H9 (cell line): ENCODE measurements around the gene HOXC11. TPM values are rescaled to one million over a fixed set of nuclear protein-coding genes. Genes with fewer than 3 reads are reported as not detected.

ENCODE experiments used
- DNase-seq: peaks from one replicate; pipeline ENCODE4 v3.0.0-alpha.2; 2017
- H2AFZ ChIP-seq: one replicate; pipeline ENCODE4 v1.6.1; 2013; ENCODE audit warnings: mild to moderate bottlenecking, low read length, control low read depth, moderate library complexity
- H2AK5ac ChIP-seq: 2 replicates; pipeline ENCODE4 v1.6.1; 2013; ENCODE audit warnings: low read length, control low read depth, mixed read lengths; ENCODE audit not compliant: insufficient read length
- H2BK120ac ChIP-seq: one replicate; pipeline ENCODE4 v1.6.1; 2013; ENCODE audit warnings: low read depth, mild to moderate bottlenecking, low read length, control low read depth, inconsistent platforms; ENCODE audit not compliant: poor library complexity, severe bottlenecking
- H2BK12ac ChIP-seq: 2 replicates; pipeline ENCODE4 v1.6.1; 2013; ENCODE audit warnings: low read length, control low read depth, mixed read lengths, low read depth; ENCODE audit not compliant: insufficient read length
- H2BK15ac ChIP-seq: 2 replicates; pipeline ENCODE4 v1.6.1; 2013; ENCODE audit warnings: low read depth, low read length, control low read depth
- H2BK20ac ChIP-seq: one replicate; pipeline ENCODE4 v1.6.1; 2013; ENCODE audit warnings: low read depth, mild to moderate bottlenecking, low read length, control low read depth, inconsistent platforms; ENCODE audit not compliant: poor library complexity, severe bottlenecking
- H2BK5ac ChIP-seq: 2 replicates; pipeline ENCODE4 v1.6.1; 2013; ENCODE audit warnings: low read length, control low read depth, mixed read lengths; ENCODE audit not compliant: insufficient read length
- H3K14ac ChIP-seq: 2 replicates; pipeline ENCODE4 v1.6.1; 2013; ENCODE audit warnings: low read length, control low read depth; ENCODE audit not compliant: insufficient read depth
- H3K18ac ChIP-seq: 2 replicates; pipeline ENCODE4 v1.6.1; 2013; ENCODE audit warnings: low read depth, mild to moderate bottlenecking, mixed read lengths, low read length, control low read depth; ENCODE audit not compliant: insufficient read length
- H3K23ac ChIP-seq: 2 replicates; pipeline ENCODE4 v1.6.1; 2013; ENCODE audit warnings: low read length, control low read depth, mixed read lengths, low read depth; ENCODE audit not compliant: insufficient read length
- H3K23me2 ChIP-seq: 2 replicates; pipeline ENCODE4 v1.6.1; 2013; ENCODE audit warnings: low read depth, mild to moderate bottlenecking, mixed read lengths, low read length, control low read depth; ENCODE audit not compliant: insufficient read length, poor library complexity, severe bottlenecking
- H3K27ac ChIP-seq: 2 replicates; pipeline ENCODE4 v1.5.1; 2013; ENCODE audit warnings: low read length, control low read depth, mixed read lengths, low read depth; ENCODE audit not compliant: insufficient read length
- H3K27me3 ChIP-seq: 2 replicates; pipeline ENCODE4 v1.6.1; 2013; ENCODE audit warnings: low read length, control low read depth, inconsistent platforms; ENCODE audit not compliant: insufficient read depth
- H3K4ac ChIP-seq: 2 replicates; pipeline ENCODE4 v1.6.1; 2013; ENCODE audit warnings: low read depth, mild to moderate bottlenecking, control low read depth, inconsistent platforms, low read length, moderate library complexity
- H3K4me1 ChIP-seq: 2 replicates; pipeline ENCODE4 v1.6.1; 2013; ENCODE audit warnings: low read length, control low read depth, inconsistent platforms; ENCODE audit not compliant: insufficient read depth
- H3K4me2 ChIP-seq: 2 replicates; pipeline ENCODE4 v1.6.1; 2013; ENCODE audit warnings: low read length, control low read depth, mixed read lengths; ENCODE audit not compliant: insufficient read length, insufficient read depth
- H3K56ac ChIP-seq: 2 replicates; pipeline ENCODE4 v1.6.1; 2013; ENCODE audit warnings: low read depth, mild to moderate bottlenecking, mixed read lengths, low read length, control low read depth; ENCODE audit not compliant: insufficient read length
- H3K79me1 ChIP-seq: 2 replicates; pipeline ENCODE4 v1.6.1; 2013; ENCODE audit warnings: low read depth, mild to moderate bottlenecking, moderate library complexity, low read length, control low read depth, inconsistent platforms; ENCODE audit not compliant: insufficient read depth, poor library complexity, severe bottlenecking
- H3K79me2 ChIP-seq: 2 replicates; pipeline ENCODE4 v1.6.1; 2013; ENCODE audit warnings: low read length, control low read depth, inconsistent platforms; ENCODE audit not compliant: insufficient read depth
- H3K9ac ChIP-seq: 2 replicates; pipeline ENCODE4 v1.6.1; 2013; ENCODE audit warnings: low read length, control low read depth, mixed read lengths; ENCODE audit not compliant: insufficient read length; ENCODE audit errors: extremely low read depth
- H3K9me3 ChIP-seq: one replicate; pipeline ENCODE4 v1.6.1; 2013; ENCODE audit warnings: low read depth, low read length, inconsistent platforms; ENCODE audit not compliant: control insufficient read depth
- H3T11ph ChIP-seq: one replicate; pipeline ENCODE4 v1.6.1; 2013; ENCODE audit warnings: mild to moderate bottlenecking, low read length, control low read depth, inconsistent platforms
- H4K20me1 ChIP-seq: one replicate; pipeline ENCODE4 v1.6.1; 2013; ENCODE audit not compliant: control insufficient read depth, insufficient read length, insufficient read depth
- H4K5ac ChIP-seq: 2 replicates; pipeline ENCODE4 v1.6.1; 2013; ENCODE audit warnings: low read depth, mild to moderate bottlenecking, mixed read lengths, low read length, control low read depth; ENCODE audit not compliant: insufficient read length
- H4K8ac ChIP-seq: replicated peaks from 2 replicates; pipeline ENCODE4 v1.6.1; 2013; ENCODE audit warnings: low read length, control low read depth, mixed read lengths, low read depth; ENCODE audit not compliant: insufficient read length
- H4K91ac ChIP-seq: 2 replicates; pipeline ENCODE4 v1.6.1; 2013; ENCODE audit warnings: low read depth, mild to moderate bottlenecking, moderate library complexity, mixed read lengths, low read length, control low read depth; ENCODE audit not compliant: insufficient read length
- H3K27ac Mint-ChIP-seq, 3 experiments: 2 replicates in 2 of 3; 3 replicates in 1 of 3; pipeline ENCODE4 v1.8.0; 2020 to 2021; ENCODE audit warnings: mixed read lengths in 3 of 3, mild to moderate bottlenecking in 1 of 3, moderate library complexity in 1 of 3
- H3K27me3 Mint-ChIP-seq: 2 replicates; pipeline ENCODE4 v1.8.0; 2021; ENCODE audit warnings: low read depth, mild to moderate bottlenecking, moderate library complexity, mixed read lengths
- H3K36me3 Mint-ChIP-seq, 3 experiments: 2 replicates in 2 of 3; 3 replicates in 1 of 3; pipeline ENCODE4 v1.8.0; 2020 to 2021; ENCODE audit warnings: low read depth in 3 of 3, mixed read lengths in 3 of 3; ENCODE audit not compliant: insufficient read depth in 1 of 3
- H3K4me1 Mint-ChIP-seq, 2 experiments: 2 replicates each; pipeline ENCODE4 v1.8.0; 2020; ENCODE audit warnings: mixed read lengths in 2 of 2
- H3K4me3 Mint-ChIP-seq, 2 experiments: 2 replicates in 1 of 2; 3 replicates in 1 of 2; pipeline ENCODE4 v1.8.0; 2020 to 2021; ENCODE audit warnings: mild to moderate bottlenecking in 2 of 2, mixed read lengths in 2 of 2, moderate library complexity in 1 of 2
- H3K9me3 Mint-ChIP-seq, 2 experiments: 2 replicates in 1 of 2; 3 replicates in 1 of 2; pipeline ENCODE4 v1.8.0; 2020; ENCODE audit warnings: mild to moderate bottlenecking in 2 of 2, mixed read lengths in 2 of 2, moderate library complexity in 1 of 2
- CTCF ChIP-seq: fragments of 200-600 bp; sonication (generic); conservative IDR thresholded peaks from 3 replicates; pipeline ENCODE4 v1.8.0; 2021; ENCODE audit warnings: antibody characterized with exemption, mild to moderate bottlenecking
- WGBS: extraction: QIAGEN DNeasy Blood & Tissue Kit; methylation state at CpG from one replicate; pipeline ENCODE4 v1.1.7; 2013; ENCODE audit warnings: missing lambda C conversion rate, low lambda C conversion rate, mixed read lengths; ENCODE audit not compliant: insufficient read length; ENCODE audit errors: extremely low coverage; 5-methylcytosine and 5-hydroxymethylcytosine counted together
- total RNA-seq: library from RNA; stranded (reverse); gene quantifications from 2 replicates; pipeline ENCODE4 v1.2.1, GENCODE V29; 2021

HOXC11 gene
- total RNA-seq, 1 experiment from 2014 or later, result not detected

- Histone ChIP-seq H2BK12ac (no peak overlapping the region), H3K27ac (no peak overlapping the region), H3K23ac (no peak overlapping the region), H3K23me2 (no peaks in the 10 kb centered on the region), H3K14ac (no peak overlapping the region), H3K27me3 (peaks cover 99% of the 10 kb centered on the region), H4K8ac (no peak overlapping the region), H4K91ac (no peak overlapping the region), H3K4ac (no peak overlapping the region), H4K20me1 (no peaks in the 10 kb centered on the region), H3K9me3 (no peaks in the 10 kb centered on the region), H3K4me2 (peak overlapping the region; percentile 41), H2BK120ac (no peak overlapping the region), H3K79me2 (no peaks in the 10 kb centered on the region), H2BK15ac (no peak overlapping the region), H2AFZ (no peak overlapping the region), H4K5ac (no peak overlapping the region), H2AK5ac (no peak overlapping the region), H3K18ac (no peak overlapping the region), H3K56ac (no peak overlapping the region), H2BK20ac (no peak overlapping the region), H3T11ph (no peak overlapping the region), H2BK5ac (no peak overlapping the region), H3K79me1 (no peaks in the 10 kb centered on the region), H3K4me1 (no peaks in the 10 kb centered on the region), H3K9ac (no peak overlapping the region)
- WGBS, result no CpG with 5 or more reads among the region's 48 CpGs
- H3K27me3 Mint-ChIP-seq, result peaks cover 100% of the 10 kb centered on the region
- H3K9me3 Mint-ChIP-seq, result peaks cover 0 to 3% of the 10 kb centered on the region in 2 experiments; a peak in 2 of 5 replicates
- H3K4me1 Mint-ChIP-seq, result peaks cover 7 to 34% of the 10 kb centered on the region in 2 experiments
- H3K4me3 Mint-ChIP-seq, result peak overlapping the region in 1 of 2 experiments; percentile 73; a peak in 3 of 5 replicates
- TF ChIP-seq CTCF, result no peak
- no peaks in the 10 kb centered on the region for H3K36me3 Mint-ChIP-seq
- peak; percentile 87 for DNase-seq
- H3K27ac Mint-ChIP-seq, result peak overlapping the region in 1 of 3 experiments; percentile 59; a peak in 2 of 7 replicates
Measured at GRCh38 chr12:53995378-53996239, 22.7 kb downstream of the HOXC11 start.
